H9 (cell line): ENCODE measurements around the gene ROBO1. TPM values are rescaled to one million over a fixed set of nuclear protein-coding genes. Genes with fewer than 3 reads are reported as not detected.

ENCODE experiments used
- DNase-seq: peaks from one replicate; pipeline ENCODE4 v3.0.0-alpha.2; 2017
- H2AFZ ChIP-seq: one replicate; pipeline ENCODE4 v1.6.1; 2013; ENCODE audit warnings: mild to moderate bottlenecking, low read length, control low read depth, moderate library complexity
- H2AK5ac ChIP-seq: 2 replicates; pipeline ENCODE4 v1.6.1; 2013; ENCODE audit warnings: low read length, control low read depth, mixed read lengths; ENCODE audit not compliant: insufficient read length
- H2BK120ac ChIP-seq: one replicate; pipeline ENCODE4 v1.6.1; 2013; ENCODE audit warnings: low read depth, mild to moderate bottlenecking, low read length, control low read depth, inconsistent platforms; ENCODE audit not compliant: poor library complexity, severe bottlenecking
- H2BK12ac ChIP-seq: 2 replicates; pipeline ENCODE4 v1.6.1; 2013; ENCODE audit warnings: low read length, control low read depth, mixed read lengths, low read depth; ENCODE audit not compliant: insufficient read length
- H2BK15ac ChIP-seq: 2 replicates; pipeline ENCODE4 v1.6.1; 2013; ENCODE audit warnings: low read depth, low read length, control low read depth
- H2BK20ac ChIP-seq: one replicate; pipeline ENCODE4 v1.6.1; 2013; ENCODE audit warnings: low read depth, mild to moderate bottlenecking, low read length, control low read depth, inconsistent platforms; ENCODE audit not compliant: poor library complexity, severe bottlenecking
- H2BK5ac ChIP-seq: 2 replicates; pipeline ENCODE4 v1.6.1; 2013; ENCODE audit warnings: low read length, control low read depth, mixed read lengths; ENCODE audit not compliant: insufficient read length
- H3K14ac ChIP-seq: 2 replicates; pipeline ENCODE4 v1.6.1; 2013; ENCODE audit warnings: low read length, control low read depth; ENCODE audit not compliant: insufficient read depth
- H3K18ac ChIP-seq: 2 replicates; pipeline ENCODE4 v1.6.1; 2013; ENCODE audit warnings: low read depth, mild to moderate bottlenecking, mixed read lengths, low read length, control low read depth; ENCODE audit not compliant: insufficient read length
- H3K23ac ChIP-seq: 2 replicates; pipeline ENCODE4 v1.6.1; 2013; ENCODE audit warnings: low read length, control low read depth, mixed read lengths, low read depth; ENCODE audit not compliant: insufficient read length
- H3K23me2 ChIP-seq: 2 replicates; pipeline ENCODE4 v1.6.1; 2013; ENCODE audit warnings: low read depth, mild to moderate bottlenecking, mixed read lengths, low read length, control low read depth; ENCODE audit not compliant: insufficient read length, poor library complexity, severe bottlenecking
- H3K27ac ChIP-seq: 2 replicates; pipeline ENCODE4 v1.5.1; 2013; ENCODE audit warnings: low read length, control low read depth, mixed read lengths, low read depth; ENCODE audit not compliant: insufficient read length
- H3K27me3 ChIP-seq: 2 replicates; pipeline ENCODE4 v1.6.1; 2013; ENCODE audit warnings: low read length, control low read depth, inconsistent platforms; ENCODE audit not compliant: insufficient read depth
- H3K4ac ChIP-seq: 2 replicates; pipeline ENCODE4 v1.6.1; 2013; ENCODE audit warnings: low read depth, mild to moderate bottlenecking, control low read depth, inconsistent platforms, low read length, moderate library complexity
- H3K4me1 ChIP-seq: 2 replicates; pipeline ENCODE4 v1.6.1; 2013; ENCODE audit warnings: low read length, control low read depth, inconsistent platforms; ENCODE audit not compliant: insufficient read depth
- H3K4me2 ChIP-seq: 2 replicates; pipeline ENCODE4 v1.6.1; 2013; ENCODE audit warnings: low read length, control low read depth, mixed read lengths; ENCODE audit not compliant: insufficient read length, insufficient read depth
- H3K56ac ChIP-seq: 2 replicates; pipeline ENCODE4 v1.6.1; 2013; ENCODE audit warnings: low read depth, mild to moderate bottlenecking, mixed read lengths, low read length, control low read depth; ENCODE audit not compliant: insufficient read length
- H3K79me1 ChIP-seq: 2 replicates; pipeline ENCODE4 v1.6.1; 2013; ENCODE audit warnings: low read depth, mild to moderate bottlenecking, moderate library complexity, low read length, control low read depth, inconsistent platforms; ENCODE audit not compliant: insufficient read depth, poor library complexity, severe bottlenecking
- H3K79me2 ChIP-seq: 2 replicates; pipeline ENCODE4 v1.6.1; 2013; ENCODE audit warnings: low read length, control low read depth, inconsistent platforms; ENCODE audit not compliant: insufficient read depth
- H3K9ac ChIP-seq: 2 replicates; pipeline ENCODE4 v1.6.1; 2013; ENCODE audit warnings: low read length, control low read depth, mixed read lengths; ENCODE audit not compliant: insufficient read length; ENCODE audit errors: extremely low read depth
- H3K9me3 ChIP-seq: one replicate; pipeline ENCODE4 v1.6.1; 2013; ENCODE audit warnings: low read depth, low read length, inconsistent platforms; ENCODE audit not compliant: control insufficient read depth
- H3T11ph ChIP-seq: one replicate; pipeline ENCODE4 v1.6.1; 2013; ENCODE audit warnings: mild to moderate bottlenecking, low read length, control low read depth, inconsistent platforms
- H4K20me1 ChIP-seq: one replicate; pipeline ENCODE4 v1.6.1; 2013; ENCODE audit not compliant: control insufficient read depth, insufficient read length, insufficient read depth
- H4K5ac ChIP-seq: 2 replicates; pipeline ENCODE4 v1.6.1; 2013; ENCODE audit warnings: low read depth, mild to moderate bottlenecking, mixed read lengths, low read length, control low read depth; ENCODE audit not compliant: insufficient read length
- H4K8ac ChIP-seq: replicated peaks from 2 replicates; pipeline ENCODE4 v1.6.1; 2013; ENCODE audit warnings: low read length, control low read depth, mixed read lengths, low read depth; ENCODE audit not compliant: insufficient read length
- H4K91ac ChIP-seq: 2 replicates; pipeline ENCODE4 v1.6.1; 2013; ENCODE audit warnings: low read depth, mild to moderate bottlenecking, moderate library complexity, mixed read lengths, low read length, control low read depth; ENCODE audit not compliant: insufficient read length
- H3K27ac Mint-ChIP-seq, 3 experiments: 2 replicates in 2 of 3; 3 replicates in 1 of 3; pipeline ENCODE4 v1.8.0; 2020 to 2021; ENCODE audit warnings: mixed read lengths in 3 of 3, mild to moderate bottlenecking in 1 of 3, moderate library complexity in 1 of 3
- H3K27me3 Mint-ChIP-seq: 2 replicates; pipeline ENCODE4 v1.8.0; 2021; ENCODE audit warnings: low read depth, mild to moderate bottlenecking, moderate library complexity, mixed read lengths
- H3K36me3 Mint-ChIP-seq, 3 experiments: 2 replicates in 2 of 3; 3 replicates in 1 of 3; pipeline ENCODE4 v1.8.0; 2020 to 2021; ENCODE audit warnings: low read depth in 3 of 3, mixed read lengths in 3 of 3; ENCODE audit not compliant: insufficient read depth in 1 of 3
- H3K4me1 Mint-ChIP-seq, 2 experiments: 2 replicates each; pipeline ENCODE4 v1.8.0; 2020; ENCODE audit warnings: mixed read lengths in 2 of 2
- H3K4me3 Mint-ChIP-seq, 2 experiments: 2 replicates in 1 of 2; 3 replicates in 1 of 2; pipeline ENCODE4 v1.8.0; 2020 to 2021; ENCODE audit warnings: mild to moderate bottlenecking in 2 of 2, mixed read lengths in 2 of 2, moderate library complexity in 1 of 2
- H3K9me3 Mint-ChIP-seq, 2 experiments: 2 replicates in 1 of 2; 3 replicates in 1 of 2; pipeline ENCODE4 v1.8.0; 2020; ENCODE audit warnings: mild to moderate bottlenecking in 2 of 2, mixed read lengths in 2 of 2, moderate library complexity in 1 of 2
- WGBS: extraction: QIAGEN DNeasy Blood & Tissue Kit; methylation state at CpG from one replicate; pipeline ENCODE4 v1.1.7; 2013; ENCODE audit warnings: missing lambda C conversion rate, low lambda C conversion rate, mixed read lengths; ENCODE audit not compliant: insufficient read length; ENCODE audit errors: extremely low coverage; 5-methylcytosine and 5-hydroxymethylcytosine counted together
- total RNA-seq: library from RNA; stranded (reverse); gene quantifications from 2 replicates; pipeline ENCODE4 v1.2.1, GENCODE V29; 2021
- TF ChIP-seq, protein P1 (sequence below): fragments of 200-600 bp; sonication (generic); conservative IDR thresholded peaks from 3 replicates; pipeline ENCODE4 v1.8.0; 2021; ENCODE audit warnings: antibody characterized with exemption, mild to moderate bottlenecking

The ROBO1 gene
- total RNA-seq, 1 experiment from 2014 or later, result 62.7 TPM

- no peak overlapping the region for H3K14ac ChIP-seq
- H3K27me3 ChIP-seq, result no peaks in the 10 kb centered on the region
- H3K79me1 ChIP-seq, result no peaks in the 10 kb centered on the region
- H3K18ac ChIP-seq, result no peak overlapping the region
- no peaks in the 10 kb centered on the region for H3K23me2 ChIP-seq
- H4K8ac ChIP-seq, result no peak overlapping the region
- no peak overlapping the region for H2BK5ac ChIP-seq
- H3K9me3 ChIP-seq, result no peaks in the 10 kb centered on the region
- H2BK20ac ChIP-seq, result no peak overlapping the region
- H3K23ac ChIP-seq, result no peak overlapping the region
- H3K4ac ChIP-seq, result no peak overlapping the region
- no peak overlapping the region for H3K9ac ChIP-seq
- DNase-seq, result no peak
- H2BK120ac ChIP-seq, result no peak overlapping the region
- H3K36me3 Mint-ChIP-seq, result no peaks in the 10 kb centered on the region
- H3K27me3 Mint-ChIP-seq, result no peaks in the 10 kb centered on the region
- H3K4me2 ChIP-seq, result no peak overlapping the region
- WGBS, result no CpG with 5 or more reads among the region's 4 CpGs
- no peaks in the 10 kb centered on the region for H3K79me2 ChIP-seq
- no peak overlapping the region for H2AFZ ChIP-seq
- H3T11ph ChIP-seq, result no peak overlapping the region
- H3K56ac ChIP-seq, result no peak overlapping the region
- no peak overlapping the region for H2BK15ac ChIP-seq
- TF ChIP-seq, protein P1, sequence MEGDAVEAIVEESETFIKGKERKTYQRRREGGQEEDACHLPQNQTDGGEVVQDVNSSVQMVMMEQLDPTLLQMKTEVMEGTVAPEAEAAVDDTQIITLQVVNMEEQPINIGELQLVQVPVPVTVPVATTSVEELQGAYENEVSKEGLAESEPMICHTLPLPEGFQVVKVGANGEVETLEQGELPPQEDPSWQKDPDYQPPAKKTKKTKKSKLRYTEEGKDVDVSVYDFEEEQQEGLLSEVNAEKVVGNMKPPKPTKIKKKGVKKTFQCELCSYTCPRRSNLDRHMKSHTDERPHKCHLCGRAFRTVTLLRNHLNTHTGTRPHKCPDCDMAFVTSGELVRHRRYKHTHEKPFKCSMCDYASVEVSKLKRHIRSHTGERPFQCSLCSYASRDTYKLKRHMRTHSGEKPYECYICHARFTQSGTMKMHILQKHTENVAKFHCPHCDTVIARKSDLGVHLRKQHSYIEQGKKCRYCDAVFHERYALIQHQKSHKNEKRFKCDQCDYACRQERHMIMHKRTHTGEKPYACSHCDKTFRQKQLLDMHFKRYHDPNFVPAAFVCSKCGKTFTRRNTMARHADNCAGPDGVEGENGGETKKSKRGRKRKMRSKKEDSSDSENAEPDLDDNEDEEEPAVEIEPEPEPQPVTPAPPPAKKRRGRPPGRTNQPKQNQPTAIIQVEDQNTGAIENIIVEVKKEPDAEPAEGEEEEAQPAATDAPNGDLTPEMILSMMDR, result no peak
- no peak overlapping the region for H4K91ac ChIP-seq
- no peak overlapping the region for H2BK12ac ChIP-seq
- no peaks in the 10 kb centered on the region for H3K4me1 ChIP-seq
- H4K5ac ChIP-seq, result no peak overlapping the region
- H3K27ac Mint-ChIP-seq, result no peak overlapping the region
- H3K9me3 Mint-ChIP-seq, result no peaks in the 10 kb centered on the region
- H3K4me1 Mint-ChIP-seq, result no peaks in the 10 kb centered on the region
- no peak overlapping the region for H3K27ac ChIP-seq
- no peaks in the 10 kb centered on the region for H4K20me1 ChIP-seq
- no peak overlapping the region for H3K4me3 Mint-ChIP-seq
- no peak overlapping the region for H2AK5ac ChIP-seq
Observed at GRCh38 chr3:79653266-79653830, 114.5 kb downstream of the ROBO1 start.
